ENCODE results near the gene PGS1.
A peak's percentile ranks its signal among the peaks of the same experiment; 100 is the strongest.
"Not testable (repeated sequence)": the region's sequence is repeated elsewhere in the genome, so short reads cannot be mapped to it uniquely, and the experiment has no call there.

PGS1 gene, protein sequence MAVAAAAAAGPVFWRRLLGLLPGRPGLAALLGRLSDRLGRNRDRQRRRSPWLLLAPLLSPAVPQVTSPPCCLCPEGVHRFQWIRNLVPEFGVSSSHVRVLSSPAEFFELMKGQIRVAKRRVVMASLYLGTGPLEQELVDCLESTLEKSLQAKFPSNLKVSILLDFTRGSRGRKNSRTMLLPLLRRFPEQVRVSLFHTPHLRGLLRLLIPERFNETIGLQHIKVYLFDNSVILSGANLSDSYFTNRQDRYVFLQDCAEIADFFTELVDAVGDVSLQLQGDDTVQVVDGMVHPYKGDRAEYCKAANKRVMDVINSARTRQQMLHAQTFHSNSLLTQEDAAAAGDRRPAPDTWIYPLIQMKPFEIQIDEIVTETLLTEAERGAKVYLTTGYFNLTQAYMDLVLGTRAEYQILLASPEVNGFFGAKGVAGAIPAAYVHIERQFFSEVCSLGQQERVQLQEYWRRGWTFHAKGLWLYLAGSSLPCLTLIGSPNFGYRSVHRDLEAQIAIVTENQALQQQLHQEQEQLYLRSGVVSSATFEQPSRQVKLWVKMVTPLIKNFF

DNA sequence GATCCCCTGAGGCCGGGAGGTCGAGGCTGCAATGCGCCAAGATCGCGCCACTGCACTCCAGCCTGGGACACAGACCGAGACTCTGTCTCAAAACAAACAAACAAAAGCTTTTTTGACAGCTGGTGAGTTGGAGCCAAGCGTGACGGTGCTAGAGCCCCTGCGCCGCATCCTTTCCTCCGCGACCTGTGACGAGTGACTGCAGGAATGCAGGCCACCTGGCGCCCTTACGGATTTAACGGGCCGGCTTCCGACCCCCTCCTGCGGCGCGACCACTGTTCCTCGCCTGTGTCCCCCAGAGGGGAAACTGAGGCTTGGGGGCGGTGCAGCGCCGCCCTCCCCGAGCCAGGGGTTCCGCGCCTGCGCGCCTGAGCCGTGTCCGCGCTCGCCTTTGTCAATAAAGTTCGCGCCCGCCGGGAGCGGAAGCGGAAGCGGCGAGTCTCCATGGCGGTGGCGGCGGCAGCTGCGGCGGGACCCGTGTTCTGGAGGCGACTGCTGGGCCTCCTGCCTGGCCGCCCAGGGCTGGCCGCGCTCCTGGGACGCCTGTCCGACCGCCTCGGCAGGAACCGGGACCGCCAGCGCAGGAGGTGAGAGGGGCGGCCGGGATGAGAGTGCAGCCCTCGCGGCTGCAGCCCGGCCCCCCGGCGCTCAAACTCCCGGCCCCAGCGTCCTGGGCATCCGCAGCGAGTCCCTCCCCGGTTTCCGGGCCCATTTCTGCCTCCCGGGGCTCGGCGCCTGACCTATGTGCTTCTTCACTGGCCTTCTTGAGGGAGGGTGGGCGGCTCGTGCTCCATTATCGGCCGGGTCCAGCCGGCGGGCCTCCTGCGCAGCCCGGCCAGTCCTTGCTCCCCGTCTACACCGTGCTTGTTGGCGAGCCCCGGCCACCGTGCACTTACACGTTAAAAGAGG lies at the start of gene PGS1:
TSS of gene PGS1 (plus strand) at position 425 of the 906 bp plus-strand sequence. CDS start at position 442, 17 bp downstream.
- DNase-seq (ENCODE audit: low read depth) = peak; percentile 80
- TF ChIP-seq, protein P1, sequence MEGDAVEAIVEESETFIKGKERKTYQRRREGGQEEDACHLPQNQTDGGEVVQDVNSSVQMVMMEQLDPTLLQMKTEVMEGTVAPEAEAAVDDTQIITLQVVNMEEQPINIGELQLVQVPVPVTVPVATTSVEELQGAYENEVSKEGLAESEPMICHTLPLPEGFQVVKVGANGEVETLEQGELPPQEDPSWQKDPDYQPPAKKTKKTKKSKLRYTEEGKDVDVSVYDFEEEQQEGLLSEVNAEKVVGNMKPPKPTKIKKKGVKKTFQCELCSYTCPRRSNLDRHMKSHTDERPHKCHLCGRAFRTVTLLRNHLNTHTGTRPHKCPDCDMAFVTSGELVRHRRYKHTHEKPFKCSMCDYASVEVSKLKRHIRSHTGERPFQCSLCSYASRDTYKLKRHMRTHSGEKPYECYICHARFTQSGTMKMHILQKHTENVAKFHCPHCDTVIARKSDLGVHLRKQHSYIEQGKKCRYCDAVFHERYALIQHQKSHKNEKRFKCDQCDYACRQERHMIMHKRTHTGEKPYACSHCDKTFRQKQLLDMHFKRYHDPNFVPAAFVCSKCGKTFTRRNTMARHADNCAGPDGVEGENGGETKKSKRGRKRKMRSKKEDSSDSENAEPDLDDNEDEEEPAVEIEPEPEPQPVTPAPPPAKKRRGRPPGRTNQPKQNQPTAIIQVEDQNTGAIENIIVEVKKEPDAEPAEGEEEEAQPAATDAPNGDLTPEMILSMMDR (IDR thresholded peaks at IDR 0.05; ENCODE audit: insufficient read depth, low read depth, low read length, missing control alignments) = no peak

DNA sequence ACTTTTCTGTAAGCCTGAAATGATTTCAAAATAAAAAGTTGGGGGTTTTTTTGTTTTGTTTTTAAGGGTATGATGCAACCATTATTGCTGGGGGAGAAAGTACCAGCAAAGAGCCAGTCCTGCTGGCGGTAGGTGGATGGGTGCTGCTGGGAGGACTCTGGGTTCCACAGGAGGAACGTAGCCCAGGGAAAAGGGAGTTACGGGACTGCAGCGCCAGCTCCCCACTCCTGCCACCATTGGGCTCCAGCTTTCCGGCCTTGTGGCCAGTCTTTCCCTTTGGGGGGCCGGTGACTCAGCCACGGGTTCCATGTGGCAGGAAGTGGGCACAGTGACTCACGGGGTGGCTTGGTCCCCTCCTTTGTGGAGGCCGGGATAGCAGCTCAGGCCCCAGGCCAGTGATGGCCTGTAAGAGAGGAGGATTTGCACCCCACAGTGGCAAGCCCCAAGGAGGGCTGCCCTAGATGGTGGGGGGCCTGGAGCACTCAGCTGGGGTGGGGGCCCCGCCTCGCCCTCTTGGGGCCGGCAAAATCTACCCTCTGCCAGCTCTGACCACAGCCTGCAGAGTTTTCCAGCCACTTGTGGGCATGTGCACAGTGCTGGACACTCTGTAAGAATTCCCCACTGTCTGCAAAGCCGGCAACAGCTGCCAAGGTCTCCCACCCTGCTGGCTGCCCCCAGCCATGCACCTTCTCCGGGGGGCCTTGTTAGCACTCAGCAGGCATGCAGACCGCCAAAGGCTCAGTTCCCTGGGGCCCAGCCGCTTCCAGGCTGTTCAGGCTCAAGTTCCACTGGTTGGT lies 49.0 kb upstream of the PGS1 start:
- peak; percentile 46 for DNase-seq (ENCODE audit: low read depth)
- TF ChIP-seq, protein P1 (IDR thresholded peaks at IDR 0.05; ENCODE audit: insufficient read depth, low read depth, low read length, missing control alignments) = no peak
- no peak overlapping the region for H3K4me3 ChIP-seq (ENCODE audit: low read length)

More for the DNA sequence above, at the start of gene PGS1:
- peak within 1 kb of the TSS; percentile 84 for H3K4me3 ChIP-seq (ENCODE audit: low read length)

DNA sequence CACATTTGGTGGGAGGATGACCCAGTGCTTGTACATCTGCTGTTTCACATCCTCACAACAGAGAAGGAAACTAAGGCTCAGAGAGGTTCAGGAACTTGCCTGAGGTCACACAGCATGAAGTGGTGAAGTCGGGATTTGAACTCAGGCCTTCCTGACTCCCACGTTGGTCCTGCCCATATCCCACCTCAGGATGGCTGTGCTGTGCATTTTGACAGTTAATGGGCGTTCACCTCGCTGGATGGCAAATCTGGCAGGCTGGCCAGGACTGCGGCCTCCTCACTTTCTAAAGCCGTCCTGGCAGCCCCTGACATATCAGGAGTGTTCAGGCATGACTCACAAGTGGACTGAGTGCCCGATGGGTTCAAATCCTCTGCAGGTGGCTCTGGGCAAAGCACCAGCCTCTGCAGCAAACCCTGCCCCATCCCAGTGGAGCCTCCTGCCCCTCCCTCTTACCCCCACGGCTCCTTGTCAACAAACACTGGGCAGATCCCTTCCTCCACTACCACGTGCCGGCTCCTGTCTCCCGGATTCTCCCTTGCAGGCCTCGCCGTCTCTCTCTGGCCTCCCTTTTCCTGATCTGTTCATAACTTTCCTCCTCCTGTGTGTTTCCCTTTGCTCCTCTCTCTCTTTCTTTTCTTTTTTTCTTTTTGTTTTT lies 47.8 kb upstream of the PGS1 start:
- DNase-seq (ENCODE audit: low read depth) = no peak
- TF ChIP-seq, protein P1 (IDR thresholded peaks at IDR 0.05; ENCODE audit: insufficient read depth, low read depth, low read length, missing control alignments) = no peak
- H3K4me3 ChIP-seq (ENCODE audit: low read length) = no peak overlapping the region

DNA sequence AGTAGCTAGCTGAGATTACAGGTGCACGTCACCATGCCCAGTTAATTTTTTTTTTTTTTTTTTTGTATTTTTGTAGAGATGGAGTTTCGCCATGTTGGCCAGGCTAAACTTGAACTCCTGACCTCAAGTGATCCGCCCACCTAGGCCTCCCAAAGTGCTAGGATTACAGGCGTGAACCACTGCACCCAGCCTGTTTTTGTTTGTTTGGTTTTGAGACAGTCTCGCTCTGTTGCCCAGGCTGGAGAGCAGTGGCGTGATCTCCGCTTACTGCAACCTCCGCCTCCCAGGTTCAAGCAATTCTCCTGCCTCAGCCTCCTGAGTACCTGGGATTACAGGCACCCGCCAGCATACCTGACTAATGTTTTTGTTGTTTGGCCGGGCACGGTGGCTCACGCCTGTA lies 47.1 kb upstream of the PGS1 start:
- not testable (repeated sequence) for H3K4me3 ChIP-seq (ENCODE audit: low read length); DNase-seq (ENCODE audit: low read depth)

DNA sequence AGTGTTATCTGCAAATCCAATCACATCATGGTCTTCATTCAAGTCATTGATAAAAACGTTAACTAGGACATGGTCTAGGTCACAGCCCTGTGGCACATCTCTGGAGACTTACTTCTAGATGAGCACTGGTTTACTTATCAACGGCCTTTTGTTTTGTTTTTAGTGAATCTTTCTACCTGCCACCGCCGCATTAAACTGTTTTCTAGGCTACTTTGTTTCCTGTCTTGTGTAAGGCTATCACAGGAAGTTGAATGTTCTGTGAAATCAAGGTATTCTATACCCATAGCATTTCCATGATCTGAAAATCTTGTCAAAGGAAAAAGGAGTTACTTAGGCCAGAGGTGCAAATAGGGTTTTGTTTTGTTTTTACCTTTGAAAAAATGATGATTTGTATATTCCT lies 45.5 kb upstream of the PGS1 start:
- no peak for DNase-seq (ENCODE audit: low read depth)
- no peak overlapping the region for H3K4me3 ChIP-seq (ENCODE audit: low read length)
- TF ChIP-seq, protein P1 (IDR thresholded peaks at IDR 0.05; ENCODE audit: insufficient read depth, low read depth, low read length, missing control alignments) = no peak

DNA sequence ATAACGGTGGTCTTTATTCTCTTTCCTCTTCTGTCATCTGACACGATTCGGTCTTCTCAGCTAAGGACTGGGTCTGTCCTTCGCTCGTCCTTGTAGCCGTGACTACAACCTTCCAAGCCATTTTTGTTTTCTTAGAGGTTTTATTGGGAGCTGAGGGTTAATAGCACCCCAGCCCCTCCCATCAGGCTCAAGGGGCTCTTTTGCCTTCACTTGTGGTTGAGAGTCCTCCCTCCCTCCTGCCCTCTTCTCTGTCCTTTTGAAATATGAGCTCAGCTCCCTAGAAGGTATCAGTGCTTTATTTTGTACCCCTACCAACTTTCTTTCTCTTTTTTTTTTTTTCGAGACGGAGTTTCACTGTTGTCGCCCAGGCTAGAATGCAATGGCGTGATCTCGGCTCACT lies 43.2 kb upstream of the PGS1 start:
- TF ChIP-seq, protein P1 (IDR thresholded peaks at IDR 0.05; ENCODE audit: insufficient read depth, low read depth, low read length, missing control alignments) = no peak
- H3K4me3 ChIP-seq (ENCODE audit: low read length) = no peak overlapping the region
- no peak for DNase-seq (ENCODE audit: low read depth)
